DND-41 (cell line): ENCODE results near the gene GPR68.

ENCODE experiments used
- EZH2 ChIP-seq: IDR thresholded peaks from 3 replicates; pipeline ENCODE4 v1.6.1; 2012; ENCODE audit warnings: borderline replicate concordance, low read depth, mild to moderate bottlenecking, moderate library complexity, low read length, inconsistent platforms; ENCODE audit not compliant: severe bottlenecking
- TF ChIP-seq, protein P1 (sequence below): IDR thresholded peaks from 2 replicates; pipeline ENCODE4 v1.5.1; 2012; ENCODE audit warnings: borderline replicate concordance, low read length, moderate library complexity, mild to moderate bottlenecking; ENCODE audit not compliant: poor library complexity, severe bottlenecking; ENCODE audit errors: extremely low read depth

DNA sequence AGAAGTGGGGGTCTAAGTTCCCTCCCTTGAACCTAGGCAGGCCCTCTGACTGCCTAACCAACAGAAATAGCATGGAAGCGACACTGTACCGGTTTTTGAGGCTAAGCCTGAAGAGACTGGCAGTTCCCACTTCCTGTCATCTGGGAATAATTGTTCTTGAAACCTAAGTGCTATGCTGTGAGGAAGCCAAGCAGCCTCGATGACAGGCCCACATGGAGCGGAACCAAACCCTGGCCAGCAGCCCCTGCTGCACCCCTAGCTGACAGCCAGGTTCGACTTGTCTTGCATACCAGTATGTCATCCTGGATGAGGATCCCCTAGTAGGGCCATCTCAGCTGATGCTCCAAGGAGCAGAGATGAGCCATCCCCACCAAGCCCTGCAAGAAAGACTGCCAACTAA lies 6.4 kb upstream of the GPR68 start:
- TF ChIP-seq EZH2, result no peak
- TF ChIP-seq, protein P1, sequence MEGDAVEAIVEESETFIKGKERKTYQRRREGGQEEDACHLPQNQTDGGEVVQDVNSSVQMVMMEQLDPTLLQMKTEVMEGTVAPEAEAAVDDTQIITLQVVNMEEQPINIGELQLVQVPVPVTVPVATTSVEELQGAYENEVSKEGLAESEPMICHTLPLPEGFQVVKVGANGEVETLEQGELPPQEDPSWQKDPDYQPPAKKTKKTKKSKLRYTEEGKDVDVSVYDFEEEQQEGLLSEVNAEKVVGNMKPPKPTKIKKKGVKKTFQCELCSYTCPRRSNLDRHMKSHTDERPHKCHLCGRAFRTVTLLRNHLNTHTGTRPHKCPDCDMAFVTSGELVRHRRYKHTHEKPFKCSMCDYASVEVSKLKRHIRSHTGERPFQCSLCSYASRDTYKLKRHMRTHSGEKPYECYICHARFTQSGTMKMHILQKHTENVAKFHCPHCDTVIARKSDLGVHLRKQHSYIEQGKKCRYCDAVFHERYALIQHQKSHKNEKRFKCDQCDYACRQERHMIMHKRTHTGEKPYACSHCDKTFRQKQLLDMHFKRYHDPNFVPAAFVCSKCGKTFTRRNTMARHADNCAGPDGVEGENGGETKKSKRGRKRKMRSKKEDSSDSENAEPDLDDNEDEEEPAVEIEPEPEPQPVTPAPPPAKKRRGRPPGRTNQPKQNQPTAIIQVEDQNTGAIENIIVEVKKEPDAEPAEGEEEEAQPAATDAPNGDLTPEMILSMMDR, result no peak
